Psoas muscle (tissue), 8 donors: ENCODE results near the gene EFCC1. TPM values are rescaled to one million over a fixed set of nuclear protein-coding genes. Genes with fewer than 3 reads are reported as not detected.

ENCODE experiments used
- ATAC-seq, 4 donors: fragments of 200-7000 bp; cut with Tn5 transposase; one replicate each; pipeline ENCODE4 v1.9.1; 2020; ENCODE audit warnings: moderate library complexity in 3 of 4, mild to moderate bottlenecking in 2 of 4
- DNase-seq, 2 donors: peaks; one replicate each; pipeline ENCODE4 v3.0.0-alpha.2; 2020
- H3K27ac ChIP-seq: fragments of 200-600 bp; one replicate; pipeline ENCODE4 v1.8.0; 2022
- H3K27me3 ChIP-seq, 3 donors: fragments of 200-600 bp in 1 of 3; one replicate each; pipeline versions ENCODE4 v1.6.1 to v1.8.0; 2013 to 2022; ENCODE audit warnings: low read length in 2 of 3, mild to moderate bottlenecking in 2 of 3, moderate library complexity in 1 of 3; ENCODE audit not compliant: insufficient read depth in 3 of 3
- H3K36me3 ChIP-seq, 2 donors: fragments of 200-600 bp in 1 of 2; one replicate each; pipeline versions ENCODE4 v1.6.1 to v1.8.0; 2013 to 2022; ENCODE audit warnings: low read depth in 1 of 2, mild to moderate bottlenecking in 1 of 2, moderate library complexity in 1 of 2; ENCODE audit not compliant: insufficient read depth in 1 of 2
- H3K4me1 ChIP-seq: fragments of 200-600 bp; one replicate; pipeline ENCODE4 v1.8.0; 2022
- H3K4me3 ChIP-seq: fragments of 200-600 bp; one replicate; pipeline ENCODE4 v1.8.0; 2022; ENCODE audit warnings: mild to moderate bottlenecking
- H3K9me3 ChIP-seq: fragments of 200-600 bp; one replicate; pipeline ENCODE4 v1.8.0; 2022
- CTCF ChIP-seq: fragments of 200-600 bp; IDR thresholded peaks from one replicate; pipeline ENCODE4 v1.8.0; 2022; ENCODE audit warnings: antibody characterized with exemption
- WGBS, 3 donors: extraction: QIAGEN DNeasy Blood & Tissue Kit; methylation state at CpG; one replicate each; pipeline versions ENCODE4 v1.1.6 to v1.1.7; 2013; 5-methylcytosine and 5-hydroxymethylcytosine counted together
- intact Hi-C, 2 donors: fragments of 100-400 bp; cut with DNase I; formaldehyde crosslinking; loops; one replicate each; pipeline versions ENCODE4 v1.11.0 to v1.14.2; 2022
- polyA plus RNA-seq, 3 donors: library from polyadenylated mRNA; stranded (reverse); fragments of 200-250 nt; gene quantifications; one replicate each; pipeline ENCODE4 v1.2.3, GENCODE V29; 2013
- total RNA-seq, 4 donors: library from RNA; stranded (reverse); fragmentation: NEBNext Ultra II Directional in 2 of 4; extraction: Animal tissue kit (Norgen Biotek cat#: 25700) in 2 of 4; gene quantifications; one replicate each; pipeline versions ENCODE4 v1.2.1 to v1.2.4, GENCODE V29; 2021 to 2023
- donor health status: healthy with polysubstance abuse.
- donor health status: DM: no; HTN: no; CAD: no; lungs with moderate emphysema.
- donor health status: Bipolar disorder and iron deficiency.
- donor health status: healthy.
- donor health status: DM: yes; HTN: yes; CAD: no.
- donor health status: DM: no; HTN: no; CAD: no.
- donor health status: DM: no; HTN: no; CAD: no.
- donor health status: DM: yes; HTN: yes; CAD: no.

The EFCC1 gene
- total and polyA plus RNA-seq, 7 donors: 0.11 to 1.5 (median 0.48) TPM

- no peak for ATAC-seq
- H3K4me3 ChIP-seq: no peak overlapping the region
- DNase-seq: no peak
- TF ChIP-seq CTCF: no peak
- intact Hi-C loops: no loop called here
- H3K27ac ChIP-seq: no peak overlapping the region
- no peaks in the 10 kb centered on the region for H3K4me1 ChIP-seq
- no peaks in the 10 kb centered on the region for H3K36me3 ChIP-seq
- no peaks in the 10 kb centered on the region for H3K27me3 ChIP-seq
- WGBS, 3 donors: 54 to 66% (median 57%) methylated on average over 8 of the region's 8 CpGs
- H3K9me3 ChIP-seq: no peaks in the 10 kb centered on the region
Observed at GRCh38 chr3:129081503-129081902, 80.4 kb downstream of the EFCC1 start.

GRCh38 chr3:129082026-129082425 is 80.9 kb downstream of the EFCC1 start:
- Histone ChIP-seq H3K4me1 (peaks cover 2% of the 10 kb centered on the region), H3K27me3 (no peaks in the 10 kb centered on the region), H3K27ac (no peak overlapping the region), H3K4me3 (no peak overlapping the region), H3K36me3 (no peaks in the 10 kb centered on the region), H3K9me3 (no peaks in the 10 kb centered on the region)
- no peak for TF ChIP-seq CTCF
- WGBS, 3 donors: 73 to 75% (median 74%) methylated on average over 9 of the region's 9 CpGs
- intact Hi-C loops: no loop called here
- ATAC-seq: no peak
- DNase-seq: no peak

- intact Hi-C loops: no loop called here
- no peak for TF ChIP-seq CTCF
- DNase-seq (no peak), ATAC-seq (no peak)
- peaks cover 6% of the 10 kb centered on the region for H3K4me1 ChIP-seq
- H3K9me3 ChIP-seq: no peaks in the 10 kb centered on the region
- no peaks in the 10 kb centered on the region for H3K27me3 ChIP-seq
- no peak overlapping the region for H3K4me3 ChIP-seq
- no peak overlapping the region for H3K27ac ChIP-seq
- H3K36me3 ChIP-seq: no peaks in the 10 kb centered on the region
- 84 to 88% (median 84%) methylated on average over 6 of the region's 6 CpGs for WGBS, 3 donors
Observed at GRCh38 chr3:129084501-129084900, 83.4 kb downstream of the EFCC1 start.

- DNase-seq: no peak
- 90 to 93% (median 93%) methylated on average over 12 of the region's 12 CpGs for WGBS, 3 donors
- Histone ChIP-seq H3K4me1 (peaks cover 6% of the 10 kb centered on the region), H3K27ac (no peak overlapping the region), H3K36me3 (no peaks in the 10 kb centered on the region), H3K9me3 (no peaks in the 10 kb centered on the region), H3K27me3 (no peaks in the 10 kb centered on the region), H3K4me3 (no peak overlapping the region)
- intact Hi-C loops: no loop called here
- no peak for TF ChIP-seq CTCF
- no peak for ATAC-seq
Observed at GRCh38 chr3:129085165-129085715, 84.1 kb downstream of the EFCC1 start.

- Histone ChIP-seq H3K9me3 (no peaks in the 10 kb centered on the region), H3K4me1 (peaks cover 6% of the 10 kb centered on the region), H3K27ac (no peak overlapping the region), H3K4me3 (no peak overlapping the region), H3K27me3 (no peaks in the 10 kb centered on the region), H3K36me3 (no peaks in the 10 kb centered on the region)
- no peak for DNase-seq
- no peak for TF ChIP-seq CTCF
- no peak for ATAC-seq
- 90 to 95% (median 91%) methylated on average over 4 of the region's 4 CpGs for WGBS, 3 donors
- intact Hi-C loops: no loop called here
Observed at GRCh38 chr3:129085818-129086217, 84.7 kb downstream of the EFCC1 start.
